HepG2 (cell line): ENCODE data around the gene TMX4. TPM values are rescaled to one million over a fixed set of nuclear protein-coding genes. Genes with fewer than 3 reads are reported as not detected.

ENCODE experiments used
- MAFF ChIP-seq: IDR thresholded peaks from 2 replicates; pipeline ENCODE4 v1.6.1; 2011; ENCODE audit warnings: low read depth, low read length, improper control_type of control experiment
- MEF2D ChIP-seq: sonication (generic); formaldehyde crosslinking; IDR thresholded peaks from 2 replicates; pipeline ENCODE4 v1.5.1; 2020; ENCODE audit warnings: mild to moderate bottlenecking, missing genetic modification reagents
- MIER3 ChIP-seq: IDR thresholded peaks from 2 replicates; pipeline ENCODE4 v1.6.1; 2016; ENCODE audit warnings: missing compliant biosample characterization, borderline replicate concordance
- MXI1 ChIP-seq: IDR thresholded peaks from 3 replicates; pipeline ENCODE4 v1.6.1; 2012; ENCODE audit warnings: low read depth, low read length, inconsistent platforms, borderline replicate concordance
- SKIL ChIP-seq: sonication (generic); formaldehyde crosslinking; IDR thresholded peaks from 2 replicates; pipeline ENCODE4 v1.8.0; 2022; ENCODE audit warnings: missing genetic modification reagents, mild to moderate bottlenecking, moderate library complexity, borderline replicate concordance
- TFDP1 ChIP-seq: IDR thresholded peaks from 2 replicates; pipeline ENCODE4 v1.6.1; 2016; ENCODE audit warnings: missing compliant biosample characterization, missing genetic modification reagents, borderline replicate concordance
- ZNF234 ChIP-seq: sonication (generic); formaldehyde crosslinking; conservative IDR thresholded peaks from 2 replicates; pipeline ENCODE4 v1.5.1; 2020; ENCODE audit warnings: mild to moderate bottlenecking, missing genetic modification reagents
- ZNF280D ChIP-seq: sonication (generic); formaldehyde crosslinking; IDR thresholded peaks from 2 replicates; pipeline ENCODE4 v1.5.1; 2020; ENCODE audit warnings: mild to moderate bottlenecking, missing genetic modification reagents
- ZNF281 ChIP-seq: sonication (generic); formaldehyde crosslinking; IDR thresholded peaks from 2 replicates; pipeline ENCODE4 v1.4.0; 2020; ENCODE audit warnings: missing genetic modification reagents, borderline replicate concordance
- ZNF589 ChIP-seq: sonication (generic); formaldehyde crosslinking; conservative IDR thresholded peaks from 2 replicates; pipeline ENCODE4 v1.8.0; 2022; ENCODE audit warnings: mild to moderate bottlenecking, moderate library complexity, missing genetic modification reagents
- ZNF883 ChIP-seq: sonication (generic); formaldehyde crosslinking; IDR thresholded peaks from 2 replicates; pipeline ENCODE4 v1.5.1; 2020; ENCODE audit warnings: mild to moderate bottlenecking, missing genetic modification reagents; ENCODE audit errors: not compliant biosample characterization
- polyA plus RNA-seq, 8 experiments: library from polyadenylated mRNA; depleted of rRNA in 3 of 8; stranded (reverse) in 7 of 8; unstranded in 1 of 8; fragments of >200 nt; fragmentation: Illumina TruSeq in 4 of 8; extraction: Trizol in 4 of 8; gene quantifications; 2 replicates each; pipeline versions ENCODE4 v1.2.1 to v1.2.3, GENCODE V29; 2011 to 2016; ENCODE audit warnings: low read depth in 4 of 8, missing spikeins in 1 of 8, mixed read lengths in 1 of 8; ENCODE audit not compliant: insufficient read depth in 1 of 8
- total RNA-seq, 5 experiments: library from RNA; depleted of rRNA; stranded (reverse); fragments of >200 nt; fragmentation: Illumina TruSeq; extraction: Trizol; gene quantifications; 2 replicates each; pipeline ENCODE4 v1.2.3, GENCODE V29; 2016; ENCODE audit warnings: low read depth in 1 of 5

The TMX4 gene
- total and polyA plus RNA-seq, 2 of the 13 experiments (the other 11 are each of a cell fraction or from before 2014, with no cell fraction given), result 7.6 to 21.4 TPM

GRCh38 chr20:8018958-8019245 lies 659 bp downstream of the TMX4 start (continued):
- TF ChIP-seq ZNF281, result 0 out of 2 replicates have a peak, but pooled peaks have one; percentile 26
- TF ChIP-seq SKIL (CRISPR knock-in tag), result peak; percentile 11; the same call in 1 of the 2 replicates
- peak; percentile 54; the same call in 1 of the 2 replicates for TF ChIP-seq MEF2D (CRISPR knock-in tag)
- 0 out of 2 replicates have a peak, but pooled peaks have one; percentile 13 for TF ChIP-seq ZNF234
- TF ChIP-seq ZNF280D (CRISPR knock-in tag), result 0 out of 2 replicates have a peak, but pooled peaks have one; percentile 20
- peak; percentile 61; the same call in 2 of the 3 replicates for TF ChIP-seq MXI1
- TF ChIP-seq TFDP1 (CRISPR knock-in tag), result peak; percentile 61; the same call in 1 of the 2 replicates
- peak; percentile 2; the same call in 1 of the 2 replicates for TF ChIP-seq MAFF
- no peak for TF ChIP-seq ZNF883 (CRISPR knock-in tag)
- 0 out of 2 replicates have a peak, but pooled peaks have one; percentile 64 for TF ChIP-seq MIER3 (CRISPR knock-in tag)
- TF ChIP-seq ZNF589 (CRISPR knock-in tag), result 0 out of 2 replicates have a peak, but pooled peaks have one; percentile 48
- TF ChIP-seq, all 625 proteins: peak for 63
